AG04450 (cell line): Measurements from ENCODE around the gene ATP1A1. TPM values are rescaled to one million over a fixed set of nuclear protein-coding genes. Genes with fewer than 3 reads are reported as not detected.

ENCODE experiments used
- CTCF ChIA-PET: fragments of 300-600, 350-600 bp; formaldehyde crosslinking; extraction: SDS; loops from one replicate; lab custom pipeline; 2022; ENCODE audit warnings: antibody characterized with exemption, inconsistent platforms; lab: Charles Lee
- POLR2A ChIA-PET: fragments of 350-600 bp; formaldehyde crosslinking; extraction: SDS; loops from one replicate; lab custom pipeline; 2021; ENCODE audit warnings: antibody characterized with exemption, inconsistent platforms; lab: Yijun Ruan, JAX
- DNase-seq: peaks from one replicate; pipeline ENCODE4 v3.0.0-alpha.2; 2011; ENCODE audit warnings: low read depth, low spot score
- H3K27ac ChIP-seq: one replicate; pipeline ENCODE4 v1.5.1; 2012; ENCODE audit warnings: low read depth, low read length, control low read depth
- H3K27me3 ChIP-seq: one replicate; pipeline ENCODE4 v1.6.0; 2012; ENCODE audit warnings: low read length; ENCODE audit not compliant: control insufficient read depth, insufficient read depth
- H3K4me3 ChIP-seq: 2 replicates; pipeline ENCODE4 v1.5.1; 2011; ENCODE audit warnings: mild to moderate bottlenecking, low read depth, low read length, control low read depth
- H3K9me3 ChIP-seq: 2 replicates; pipeline ENCODE4 v1.5.1; 2012; ENCODE audit warnings: low read length; ENCODE audit not compliant: control insufficient read depth, insufficient read depth
- polyA plus RNA-seq: library from polyadenylated mRNA; depleted of rRNA; stranded (reverse); fragments of >200 nt; gene quantifications from 2 replicates; pipeline ENCODE4 v1.2.3, GENCODE V29; 2011
- TF ChIP-seq, protein P1 (sequence below): IDR thresholded peaks from 2 replicates; pipeline ENCODE4 v1.5.1; 2011; ENCODE audit warnings: low read depth, low read length, control low read depth, inconsistent platforms

Gene ATP1A1
- polyA plus RNA-seq, 1 experiment = 194 TPM

DNA sequence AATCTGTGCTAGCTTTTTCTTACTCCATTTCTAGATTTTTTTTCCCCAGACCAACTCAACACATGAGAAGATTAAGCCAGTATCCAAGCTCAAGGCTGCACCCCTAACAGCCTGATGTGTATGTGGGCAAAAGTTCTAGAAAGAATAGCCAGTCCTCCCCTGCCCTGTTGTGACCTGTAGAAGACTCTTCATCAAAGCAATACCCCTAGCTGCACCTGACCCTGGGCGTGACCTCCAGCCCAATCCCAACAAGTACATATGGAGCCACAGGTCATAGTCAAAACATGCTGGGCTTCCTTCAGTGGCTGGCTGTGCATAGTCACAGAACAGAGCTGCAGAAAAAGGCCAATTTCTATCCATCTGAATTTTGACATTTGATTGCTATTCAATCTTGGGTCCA is 72.5 kb downstream of the ATP1A1 start:
- no peak overlapping the region for H3K4me3 ChIP-seq
- TF ChIP-seq, protein P1, sequence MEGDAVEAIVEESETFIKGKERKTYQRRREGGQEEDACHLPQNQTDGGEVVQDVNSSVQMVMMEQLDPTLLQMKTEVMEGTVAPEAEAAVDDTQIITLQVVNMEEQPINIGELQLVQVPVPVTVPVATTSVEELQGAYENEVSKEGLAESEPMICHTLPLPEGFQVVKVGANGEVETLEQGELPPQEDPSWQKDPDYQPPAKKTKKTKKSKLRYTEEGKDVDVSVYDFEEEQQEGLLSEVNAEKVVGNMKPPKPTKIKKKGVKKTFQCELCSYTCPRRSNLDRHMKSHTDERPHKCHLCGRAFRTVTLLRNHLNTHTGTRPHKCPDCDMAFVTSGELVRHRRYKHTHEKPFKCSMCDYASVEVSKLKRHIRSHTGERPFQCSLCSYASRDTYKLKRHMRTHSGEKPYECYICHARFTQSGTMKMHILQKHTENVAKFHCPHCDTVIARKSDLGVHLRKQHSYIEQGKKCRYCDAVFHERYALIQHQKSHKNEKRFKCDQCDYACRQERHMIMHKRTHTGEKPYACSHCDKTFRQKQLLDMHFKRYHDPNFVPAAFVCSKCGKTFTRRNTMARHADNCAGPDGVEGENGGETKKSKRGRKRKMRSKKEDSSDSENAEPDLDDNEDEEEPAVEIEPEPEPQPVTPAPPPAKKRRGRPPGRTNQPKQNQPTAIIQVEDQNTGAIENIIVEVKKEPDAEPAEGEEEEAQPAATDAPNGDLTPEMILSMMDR = no peak
- ChIA-PET CTCF (no interaction called here), POLR2A (no interaction called here)
- H3K9me3 ChIP-seq = no peaks in the 10 kb centered on the region
- H3K27me3 ChIP-seq = peaks cover 7% of the 10 kb centered on the region
- no peak overlapping the region for H3K27ac ChIP-seq
- no peak for DNase-seq

DNA sequence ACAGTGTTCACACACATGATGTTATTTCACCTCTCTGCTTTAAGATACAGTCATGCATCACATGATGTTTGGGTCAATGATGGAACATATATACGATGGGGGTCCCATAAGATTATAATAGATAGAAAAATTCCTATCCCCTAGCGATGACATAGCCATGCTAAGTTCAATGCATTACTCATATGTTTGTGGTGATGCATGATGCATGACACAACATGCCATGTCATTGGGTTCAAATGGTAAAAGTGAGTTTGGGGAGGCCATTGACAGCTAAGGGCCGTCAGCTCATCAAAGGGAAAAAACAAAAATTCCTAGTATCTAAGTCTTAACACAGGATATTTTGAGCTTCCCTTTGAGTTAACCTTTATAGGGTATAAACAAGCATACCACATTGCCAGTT is 73.6 kb downstream of the ATP1A1 start:
- no peak overlapping the region for H3K4me3 ChIP-seq
- DNase-seq = no peak
- TF ChIP-seq, protein P1 = no peak
- H3K9me3 ChIP-seq = no peaks in the 10 kb centered on the region
- H3K27ac ChIP-seq = no peak overlapping the region
- H3K27me3 ChIP-seq = peaks cover 7% of the 10 kb centered on the region
- ChIA-PET CTCF (interaction anchor here (1.3 kb wide), 1 partner anchor 39 kb away, joined by 5 read pairs; no protein-coding TSS in a partner anchor), POLR2A (no interaction called here)

GRCh38 chr1:116448785-116449385 is 75.8 kb downstream of the ATP1A1 start:
- Histone ChIP-seq H3K27ac (no peak overlapping the region), H3K27me3 (peaks cover 7% of the 10 kb centered on the region), H3K4me3 (no peak overlapping the region), H3K9me3 (no peaks in the 10 kb centered on the region)
- CTCF ChIA-PET = interaction anchor here (0.8 to 1.8 kb wide), 2 partner anchors 36 to 50 kb away, joined by 4 to 7 read pairs; no protein-coding TSS in a partner anchor
- no peak for DNase-seq
- TF ChIP-seq, protein P1 = no peak
- POLR2A ChIA-PET = no interaction called here

GRCh38 chr1:116449578-116449977 is 76.5 kb downstream of the ATP1A1 start:
- TF ChIP-seq, protein P1 = no peak
- ChIA-PET CTCF (interaction anchor here (1.8 kb wide), 1 partner anchor 36 kb away, joined by 7 read pairs; no protein-coding TSS in a partner anchor), POLR2A (no interaction called here)
- DNase-seq = no peak
- H3K9me3 ChIP-seq = no peaks in the 10 kb centered on the region
- no peak overlapping the region for H3K4me3 ChIP-seq
- H3K27me3 ChIP-seq = peaks cover 7% of the 10 kb centered on the region
- H3K27ac ChIP-seq = no peak overlapping the region

- Histone ChIP-seq H3K27ac (no peak overlapping the region), H3K9me3 (no peaks in the 10 kb centered on the region), H3K4me3 (no peak overlapping the region), H3K27me3 (peaks cover 4% of the 10 kb centered on the region)
- TF ChIP-seq, protein P1 = no peak
- ChIA-PET CTCF (interaction anchor here (3.1 kb wide), 1 partner anchor 33 kb away, joined by 10 read pairs; no protein-coding TSS in a partner anchor), POLR2A (no interaction called here)
- no peak for DNase-seq
Observed at GRCh38 chr1:116451702-116452101, 78.7 kb downstream of the ATP1A1 start.
